HCT116 (cell line): Measurements from ENCODE around the gene RTP4. TPM values are rescaled to one million over a fixed set of nuclear protein-coding genes. Genes with fewer than 3 reads are reported as not detected.

Source experiments
- ATAC-seq: fragments of 200-7000 bp; cut with Tn5 transposase; 2 replicates; pipeline ENCODE4 v1.9.1; 2020; ENCODE audit warnings: mild to moderate bottlenecking, moderate library complexity
- BruUV-seq: library from RNA; stranded (reverse); fragments of 400-500 nt; replicated peaks from 2 replicates; lab custom pipeline; 2021; lab: Mats Ljungman, UMichigan
- CTCF ChIA-PET: fragments of 300-600 bp; sonication (Branson Sonifier 250); formaldehyde crosslinking; loops from one replicate; lab custom pipeline; 2021; ENCODE audit warnings: antibody characterized with exemption; lab: Charles Lee
- POLR2A ChIA-PET: fragments of 300-600, 350-600 bp; sonication (Branson Sonifier 250); formaldehyde crosslinking; loops from one replicate; lab custom pipeline; 2021; ENCODE audit warnings: antibody characterized with exemption; lab: Charles Lee
- RAD21 ChIA-PET, 2 experiments: fragments of 300-600 bp; sonication (Branson Sonifier 250); formaldehyde crosslinking; loops; one replicate each; lab custom pipeline; 2023; ENCODE audit warnings: low total read pairs in 2 of 2; ENCODE audit not compliant: uncharacterized antibody in 2 of 2, unreplicated experiment in 2 of 2, low non-redundant PET in 1 of 2; lab: Charles Lee
- DNase-seq: peaks from one replicate; pipeline ENCODE4 v3.0.0-alpha.2; 2010; ENCODE audit warnings: low read depth, low spot score
- H2AFZ ChIP-seq: fragments of 200-600 bp; shearing (Covaris generic), sonication (generic); 2 replicates; pipeline ENCODE4 v1.6.1; 2017; ENCODE audit warnings: low read depth, mixed run types, mixed read lengths, antibody characterized with exemption, low read length; ENCODE audit not compliant: poor library complexity, severe bottlenecking
- H3K27ac ChIP-seq: 2 replicates; pipeline ENCODE4 v1.5.1; 2012; ENCODE audit warnings: low read depth, low read length
- H3K27me3 ChIP-seq: fragments of 200-600 bp; sonication (generic); 2 replicates; pipeline ENCODE4 v1.6.1; 2016; ENCODE audit warnings: mixed run types, low read length, mixed read lengths; ENCODE audit not compliant: insufficient read depth
- H3K36me3 ChIP-seq, 2 experiments: fragments of 200-500 bp in 1 of 2; fragments of 200-600 bp in 1 of 2; sonication (Bioruptor generic) in 1 of 2; sonication (generic) in 1 of 2; 2 replicates each; pipeline versions ENCODE4 v1.5.1 to v1.6.1; 2014 to 2016; ENCODE audit warnings: low read length in 2 of 2, inconsistent platforms in 1 of 2, mixed read lengths in 1 of 2, mixed run types in 1 of 2; ENCODE audit not compliant: insufficient read depth in 2 of 2, control insufficient read depth in 1 of 2
- H3K4me1 ChIP-seq, 2 experiments: fragments of 200-600 bp in 1 of 2; sonication (generic) in 1 of 2; 2 replicates each; pipeline versions ENCODE4 v1.5.1 to v1.6.1; 2012 to 2017; ENCODE audit warnings: low read length in 2 of 2, inconsistent platforms in 1 of 2, mild to moderate bottlenecking in 1 of 2, mixed read lengths in 1 of 2, mixed run types in 1 of 2, moderate library complexity in 1 of 2; ENCODE audit not compliant: insufficient read depth in 2 of 2, control insufficient read depth in 1 of 2
- H3K4me2 ChIP-seq: fragments of 200-600 bp; sonication (generic); 2 replicates; pipeline ENCODE4 v1.6.1; 2017; ENCODE audit warnings: mixed run types, low read length, mixed read lengths
- H3K4me3 ChIP-seq, 2 experiments: fragments of 200-600 bp in 1 of 2; sonication (generic) in 1 of 2; replicated peaks in 1 of 2; 2 replicates each; pipeline ENCODE4 v1.5.1; 2011 to 2016; ENCODE audit warnings: low read length in 2 of 2, control low read depth in 1 of 2, low read depth in 1 of 2, mild to moderate bottlenecking in 1 of 2, mixed read lengths in 1 of 2, mixed run types in 1 of 2
- H3K79me2 ChIP-seq: fragments of 200-600 bp; sonication (generic); 2 replicates; pipeline ENCODE4 v1.6.1; 2017; ENCODE audit warnings: mild to moderate bottlenecking, mixed run types, low read length, moderate library complexity, mixed read lengths; ENCODE audit not compliant: insufficient read depth
- H3K9ac ChIP-seq: fragments of 200-600 bp; sonication (generic); 2 replicates; pipeline ENCODE4 v1.6.1; 2016; ENCODE audit warnings: low read length, mixed read lengths
- H3K9me2 ChIP-seq: fragments of 200-600 bp; sonication (generic), shearing (Covaris generic); 2 replicates; pipeline ENCODE4 v1.6.1; 2017; ENCODE audit warnings: mixed run types, mild to moderate bottlenecking, moderate library complexity; ENCODE audit not compliant: insufficient read depth
- H3K9me3 ChIP-seq, 2 experiments: fragments of 200-500 bp in 1 of 2; fragments of 200-600 bp in 1 of 2; sonication (Bioruptor generic) in 1 of 2; sonication (generic) in 1 of 2; 2 replicates each; pipeline ENCODE4 v1.6.1; 2014 to 2017; ENCODE audit warnings: low read length in 2 of 2, mixed read lengths in 2 of 2, inconsistent platforms in 1 of 2, low read depth in 1 of 2, mild to moderate bottlenecking in 1 of 2, mixed run types in 1 of 2, moderate library complexity in 1 of 2; ENCODE audit not compliant: control insufficient read depth in 1 of 2, insufficient read depth in 1 of 2
- H4K20me1 ChIP-seq: fragments of 200-600 bp; sonication (generic), shearing (Covaris generic); 2 replicates; pipeline ENCODE4 v1.6.1; 2017; ENCODE audit warnings: mixed run types, mild to moderate bottlenecking, moderate library complexity; ENCODE audit not compliant: insufficient read depth
- CEBPB ChIP-seq: IDR thresholded peaks from 2 replicates; pipeline ENCODE4 v1.6.1; 2012; ENCODE audit warnings: low read depth
- POLR2A ChIP-seq: IDR thresholded peaks from 2 replicates; pipeline ENCODE4 v1.7.0; 2011; ENCODE audit warnings: borderline replicate concordance; ENCODE audit not compliant: insufficient read depth, insufficient read length; ENCODE audit errors: extremely low read depth
- RAD21 ChIP-seq: IDR thresholded peaks from 2 replicates; pipeline ENCODE4 v1.6.1; 2012; ENCODE audit warnings: low read depth, mild to moderate bottlenecking
- intact Hi-C: fragments of 100-400 bp; cut with micrococcal nuclease; formaldehyde crosslinking; loops from 2 replicates; pipeline ENCODE4 v1.10.0; 2022
- total RNA-seq: library from RNA; stranded (reverse); gene quantifications from one replicate; pipeline ENCODE4 v1.2.1, GENCODE V29; 2021; ENCODE audit not compliant: unreplicated experiment
- TF ChIP-seq, protein P1 (sequence below): IDR thresholded peaks from 2 replicates; pipeline ENCODE4 v1.6.1; 2011; ENCODE audit warnings: mild to moderate bottlenecking, low read length, moderate library complexity; ENCODE audit not compliant: insufficient replicate concordance; ENCODE audit errors: extremely low read depth
- TF ChIP-seq, protein P2 (sequence below): IDR thresholded peaks from 2 replicates; pipeline ENCODE4 v1.6.1; 2012; ENCODE audit warnings: low read depth

The RTP4 gene
- total RNA-seq, 1 experiment from 2014 or later = not detected

DNA sequence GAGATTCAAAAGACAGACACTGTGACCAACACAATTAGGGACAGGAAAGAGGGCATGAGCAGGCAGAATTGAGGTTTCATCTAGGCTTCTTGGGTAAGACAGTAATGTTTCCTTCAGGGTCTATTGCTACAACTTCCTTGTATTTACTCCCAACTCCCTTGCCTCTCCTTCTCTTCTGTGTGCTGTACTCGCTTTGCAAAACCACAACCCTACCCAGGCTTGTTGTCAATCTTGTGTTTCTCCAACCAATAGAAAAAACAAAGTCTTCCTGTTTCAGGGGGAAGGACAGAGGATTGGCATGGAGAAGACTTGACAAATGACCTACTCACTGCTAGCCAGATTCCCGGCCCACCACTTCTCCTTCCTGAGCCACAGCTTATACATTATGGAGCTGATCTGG, 40.3 kb upstream of the RTP4 start:
- POLR2A ChIA-PET = no interaction called here
- RAD21 ChIA-PET = no interaction called here
- TF ChIP-seq, protein P1, sequence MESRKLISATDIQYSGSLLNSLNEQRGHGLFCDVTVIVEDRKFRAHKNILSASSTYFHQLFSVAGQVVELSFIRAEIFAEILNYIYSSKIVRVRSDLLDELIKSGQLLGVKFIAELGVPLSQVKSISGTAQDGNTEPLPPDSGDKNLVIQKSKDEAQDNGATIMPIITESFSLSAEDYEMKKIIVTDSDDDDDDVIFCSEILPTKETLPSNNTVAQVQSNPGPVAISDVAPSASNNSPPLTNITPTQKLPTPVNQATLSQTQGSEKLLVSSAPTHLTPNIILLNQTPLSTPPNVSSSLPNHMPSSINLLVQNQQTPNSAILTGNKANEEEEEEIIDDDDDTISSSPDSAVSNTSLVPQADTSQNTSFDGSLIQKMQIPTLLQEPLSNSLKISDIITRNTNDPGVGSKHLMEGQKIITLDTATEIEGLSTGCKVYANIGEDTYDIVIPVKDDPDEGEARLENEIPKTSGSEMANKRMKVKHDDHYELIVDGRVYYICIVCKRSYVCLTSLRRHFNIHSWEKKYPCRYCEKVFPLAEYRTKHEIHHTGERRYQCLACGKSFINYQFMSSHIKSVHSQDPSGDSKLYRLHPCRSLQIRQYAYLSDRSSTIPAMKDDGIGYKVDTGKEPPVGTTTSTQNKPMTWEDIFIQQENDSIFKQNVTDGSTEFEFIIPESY = no peak
- no peak for TF ChIP-seq CEBPB
- TF ChIP-seq RAD21 = no peak
- TF ChIP-seq POLR2A = no peak
- TF ChIP-seq, protein P2, sequence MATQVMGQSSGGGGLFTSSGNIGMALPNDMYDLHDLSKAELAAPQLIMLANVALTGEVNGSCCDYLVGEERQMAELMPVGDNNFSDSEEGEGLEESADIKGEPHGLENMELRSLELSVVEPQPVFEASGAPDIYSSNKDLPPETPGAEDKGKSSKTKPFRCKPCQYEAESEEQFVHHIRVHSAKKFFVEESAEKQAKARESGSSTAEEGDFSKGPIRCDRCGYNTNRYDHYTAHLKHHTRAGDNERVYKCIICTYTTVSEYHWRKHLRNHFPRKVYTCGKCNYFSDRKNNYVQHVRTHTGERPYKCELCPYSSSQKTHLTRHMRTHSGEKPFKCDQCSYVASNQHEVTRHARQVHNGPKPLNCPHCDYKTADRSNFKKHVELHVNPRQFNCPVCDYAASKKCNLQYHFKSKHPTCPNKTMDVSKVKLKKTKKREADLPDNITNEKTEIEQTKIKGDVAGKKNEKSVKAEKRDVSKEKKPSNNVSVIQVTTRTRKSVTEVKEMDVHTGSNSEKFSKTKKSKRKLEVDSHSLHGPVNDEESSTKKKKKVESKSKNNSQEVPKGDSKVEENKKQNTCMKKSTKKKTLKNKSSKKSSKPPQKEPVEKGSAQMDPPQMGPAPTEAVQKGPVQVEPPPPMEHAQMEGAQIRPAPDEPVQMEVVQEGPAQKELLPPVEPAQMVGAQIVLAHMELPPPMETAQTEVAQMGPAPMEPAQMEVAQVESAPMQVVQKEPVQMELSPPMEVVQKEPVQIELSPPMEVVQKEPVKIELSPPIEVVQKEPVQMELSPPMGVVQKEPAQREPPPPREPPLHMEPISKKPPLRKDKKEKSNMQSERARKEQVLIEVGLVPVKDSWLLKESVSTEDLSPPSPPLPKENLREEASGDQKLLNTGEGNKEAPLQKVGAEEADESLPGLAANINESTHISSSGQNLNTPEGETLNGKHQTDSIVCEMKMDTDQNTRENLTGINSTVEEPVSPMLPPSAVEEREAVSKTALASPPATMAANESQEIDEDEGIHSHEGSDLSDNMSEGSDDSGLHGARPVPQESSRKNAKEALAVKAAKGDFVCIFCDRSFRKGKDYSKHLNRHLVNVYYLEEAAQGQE = no peak
- H3K27me3 ChIP-seq = peaks cover 47% of the 10 kb centered on the region
- intact Hi-C loops = no loop called here
- no peaks in the 10 kb centered on the region for H4K20me1 ChIP-seq
- CTCF ChIA-PET = interaction anchor here (1.0 to 2.6 kb wide), 2 partner anchors 9 to 352 kb away, joined by 4 to 8 read pairs; no protein-coding TSS in a partner anchor
- H3K9me2 ChIP-seq = no peaks in the 10 kb centered on the region
- H3K27ac ChIP-seq = no peak overlapping the region
- H3K79me2 ChIP-seq = no peaks in the 10 kb centered on the region
- no peak for ATAC-seq
- no peaks in the 10 kb centered on the region for H3K9me3 ChIP-seq
- BruUV-seq = no TSS peak
- no peak for DNase-seq
- H3K9ac ChIP-seq = no peak overlapping the region
- H2AFZ ChIP-seq = no peak overlapping the region
- H3K4me3 ChIP-seq = no peak overlapping the region
- no peak overlapping the region for H3K4me2 ChIP-seq
- no peaks in the 10 kb centered on the region for H3K36me3 ChIP-seq
- H3K4me1 ChIP-seq = no peaks in the 10 kb centered on the region
